PC-9 (cell line): ENCODE data around the gene CTNNAL1. TPM values are rescaled to one million over a fixed set of nuclear protein-coding genes. Genes with fewer than 3 reads are reported as not detected.
"Not testable (repeated sequence)": the region's sequence is repeated elsewhere in the genome, so short reads cannot be mapped to it uniquely, and the experiment has no call there.

ENCODE experiments used
- BruUV-seq: library from RNA; stranded (reverse); fragments of 400-500 nt; replicated peaks from 2 replicates; lab custom pipeline; 2021; lab: Mats Ljungman, UMichigan
- CTCF ChIA-PET: fragments of 300-600 bp; sonication (Branson Sonifier 250); formaldehyde crosslinking; loops from one replicate; lab custom pipeline; 2022; ENCODE audit warnings: antibody characterized with exemption; lab: Charles Lee
- POLR2A ChIA-PET: fragments of 300-600 bp; sonication (Branson Sonifier 250); formaldehyde crosslinking; loops from one replicate; lab custom pipeline; 2022; ENCODE audit warnings: antibody characterized with exemption; ENCODE audit not compliant: unreplicated experiment; lab: Charles Lee
- DNase-seq, 2 experiments: peaks; one replicate each; pipeline versions ENCODE4 v3.0.0 to v3.0.0-alpha.2; 2015 to 2022; ENCODE audit warnings: mixed read lengths in 1 of 2
- H2AFZ ChIP-seq: fragments of 200-600 bp; sonication (generic); 2 replicates; pipeline ENCODE4 v1.8.1; 2017; ENCODE audit warnings: antibody characterized with exemption
- H3F3A ChIP-seq: fragments of 200-600 bp; sonication (generic); 2 replicates; pipeline ENCODE4 v1.8.1; 2017; ENCODE audit warnings: antibody characterized with exemption, mild to moderate bottlenecking, low read depth; ENCODE audit not compliant: insufficient read depth
- H3K27ac ChIP-seq: fragments of 200-600 bp; sonication (generic); 2 replicates; pipeline ENCODE4 v1.6.1; 2016; ENCODE audit warnings: mixed run types
- H3K27me3 ChIP-seq: fragments of 200-600 bp; sonication (generic); 2 replicates; pipeline ENCODE4 v1.6.1; 2016; ENCODE audit warnings: low read depth, mixed run types; ENCODE audit not compliant: insufficient read depth
- H3K36me3 ChIP-seq: fragments of 200-600 bp; sonication (generic); 2 replicates; pipeline ENCODE4 v1.6.1; 2016; ENCODE audit warnings: low read depth, mixed run types
- H3K4me1 ChIP-seq: fragments of 200-600 bp; sonication (generic); replicated peaks from 2 replicates; pipeline ENCODE4 v1.6.1; 2016; ENCODE audit warnings: mixed run types; ENCODE audit not compliant: insufficient read depth
- H3K4me2 ChIP-seq: fragments of 200-600 bp; sonication (generic); 2 replicates; pipeline ENCODE4 v1.6.1; 2017; ENCODE audit warnings: mixed run types
- H3K4me3 ChIP-seq: fragments of 200-600 bp; sonication (generic); 2 replicates; pipeline ENCODE4 v1.6.1; 2016; ENCODE audit warnings: mixed run types
- H3K79me2 ChIP-seq: fragments of 200-600 bp; sonication (generic); 2 replicates; pipeline ENCODE4 v1.6.1; 2017; ENCODE audit warnings: low read depth, mixed run types
- H3K9me2 ChIP-seq: fragments of 200-600 bp; sonication (generic); 2 replicates; pipeline ENCODE4 v1.8.1; 2017; ENCODE audit warnings: mild to moderate bottlenecking; ENCODE audit not compliant: insufficient read depth
- H3K9me3 ChIP-seq: fragments of 200-600 bp; sonication (generic); 2 replicates; pipeline ENCODE4 v1.8.1; 2016; ENCODE audit warnings: low read depth; ENCODE audit not compliant: insufficient read depth
- H4K20me1 ChIP-seq: fragments of 200-600 bp; sonication (generic); 2 replicates; pipeline ENCODE4 v1.8.1; 2017; ENCODE audit not compliant: insufficient read depth
- EZH2 ChIP-seq: fragments of 200-600 bp; sonication (generic); IDR thresholded peaks from 2 replicates; pipeline ENCODE4 v1.8.0; 2017; ENCODE audit warnings: antibody characterized with exemption, low read depth
- intact Hi-C: fragments of 100-400 bp; cut with micrococcal nuclease; formaldehyde crosslinking; loops from one replicate; pipeline ENCODE4 v1.10.0; 2022; ENCODE audit not compliant: unreplicated experiment
- total RNA-seq: library from RNA; stranded (reverse); gene quantifications from 2 replicates; pipeline ENCODE4 v1.2.3, GENCODE V29; 2021
- TF ChIP-seq, protein P1 (sequence below): fragments of 200-600 bp; sonication (generic); conservative IDR thresholded peaks from 2 replicates; pipeline ENCODE4 v1.6.1; 2017; ENCODE audit warnings: mixed run types, antibody characterized with exemption, mild to moderate bottlenecking, moderate library complexity

CTNNAL1 gene
- total RNA-seq, 1 experiment from 2014 or later = 71.3 TPM

DNA sequence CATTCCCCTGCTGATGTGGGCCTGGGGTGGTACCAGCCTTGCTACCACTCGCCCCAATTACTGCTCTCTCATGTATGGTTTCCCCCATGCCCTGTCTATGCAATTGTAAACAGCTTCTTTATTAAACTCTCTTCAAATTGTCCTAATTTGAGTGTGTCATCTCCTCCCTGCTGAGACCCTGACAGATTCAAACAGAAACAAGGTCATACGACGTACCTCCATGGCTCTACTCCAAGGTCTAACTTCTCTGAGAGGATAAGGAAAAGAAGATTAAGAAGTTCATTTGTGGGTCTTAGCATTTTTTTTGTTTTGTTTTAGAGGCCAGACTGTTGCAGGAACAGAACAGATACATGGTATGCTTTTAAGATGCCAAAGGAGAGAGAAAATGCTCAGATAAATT is 41.1 kb downstream of the CTNNAL1 start:
- Histone ChIP-seq H3K4me2 (no peak overlapping the region), H3K4me1 (no peaks in the 10 kb centered on the region), H3K36me3 (peaks cover 9% of the 10 kb centered on the region), H2AFZ (no peak overlapping the region), H3F3A (no peaks in the 10 kb centered on the region), H3K27ac (no peak overlapping the region), H4K20me1 (0 out of 2 replicates have a peak, but pooled peaks cover 4% of the 10 kb centered on the region), H3K9me2 (no peaks in the 10 kb centered on the region; the same call in 1 of the 2 replicates), H3K9me3 (no peaks in the 10 kb centered on the region), H3K4me3 (no peak overlapping the region), H3K27me3 (no peaks in the 10 kb centered on the region), H3K79me2 (no peaks in the 10 kb centered on the region)
- DNase-seq = no peak
- BruUV-seq = no TSS peak
- intact Hi-C loops = no loop called here
- POLR2A ChIA-PET = interaction anchor here (0.9 kb wide), 1 partner anchor 38 kb away, joined by 6 read pairs; the partner anchor contains the start of genes ABITRAM and ELP1
- TF ChIP-seq, protein P1, sequence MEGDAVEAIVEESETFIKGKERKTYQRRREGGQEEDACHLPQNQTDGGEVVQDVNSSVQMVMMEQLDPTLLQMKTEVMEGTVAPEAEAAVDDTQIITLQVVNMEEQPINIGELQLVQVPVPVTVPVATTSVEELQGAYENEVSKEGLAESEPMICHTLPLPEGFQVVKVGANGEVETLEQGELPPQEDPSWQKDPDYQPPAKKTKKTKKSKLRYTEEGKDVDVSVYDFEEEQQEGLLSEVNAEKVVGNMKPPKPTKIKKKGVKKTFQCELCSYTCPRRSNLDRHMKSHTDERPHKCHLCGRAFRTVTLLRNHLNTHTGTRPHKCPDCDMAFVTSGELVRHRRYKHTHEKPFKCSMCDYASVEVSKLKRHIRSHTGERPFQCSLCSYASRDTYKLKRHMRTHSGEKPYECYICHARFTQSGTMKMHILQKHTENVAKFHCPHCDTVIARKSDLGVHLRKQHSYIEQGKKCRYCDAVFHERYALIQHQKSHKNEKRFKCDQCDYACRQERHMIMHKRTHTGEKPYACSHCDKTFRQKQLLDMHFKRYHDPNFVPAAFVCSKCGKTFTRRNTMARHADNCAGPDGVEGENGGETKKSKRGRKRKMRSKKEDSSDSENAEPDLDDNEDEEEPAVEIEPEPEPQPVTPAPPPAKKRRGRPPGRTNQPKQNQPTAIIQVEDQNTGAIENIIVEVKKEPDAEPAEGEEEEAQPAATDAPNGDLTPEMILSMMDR = no peak
- no peak for TF ChIP-seq EZH2
- CTCF ChIA-PET = no interaction called here

- CTCF ChIA-PET, DNase-seq: not testable (repeated sequence)
Measured at GRCh38 chr9:108971392-108971791, 41.9 kb downstream of the CTNNAL1 start.

GRCh38 chr9:108967916-108968315 is 45.4 kb downstream of the CTNNAL1 start:
- no TSS peak for BruUV-seq

More at GRCh38 chr9:108971392-108971791, 41.9 kb downstream of the CTNNAL1 start:
- POLR2A ChIA-PET, H2AFZ ChIP-seq, H3K9me3 ChIP-seq, H3K4me3 ChIP-seq, H3K27ac ChIP-seq, H3K9me2 ChIP-seq, H4K20me1 ChIP-seq, H3K27me3 ChIP-seq, H3K36me3 ChIP-seq, intact Hi-C loops, H3K79me2 ChIP-seq, H3F3A ChIP-seq, H3K4me1 ChIP-seq, BruUV-seq, H3K4me2 ChIP-seq: not testable (repeated sequence)

More at GRCh38 chr9:108967916-108968315, 45.4 kb downstream of the CTNNAL1 start:
- peaks cover 8% of the 10 kb centered on the region; the same call in 1 of the 2 replicates for H3F3A ChIP-seq
- no peaks in the 10 kb centered on the region for H3K27me3 ChIP-seq
- H3K4me1 ChIP-seq = no peaks in the 10 kb centered on the region
- ChIA-PET POLR2A (no interaction called here), CTCF (no interaction called here)
- H3K36me3 ChIP-seq = peaks cover 18% of the 10 kb centered on the region; the same call in 1 of the 2 replicates
- H3K4me2 ChIP-seq = no peak overlapping the region
- no peak for DNase-seq
- H3K79me2 ChIP-seq = no peaks in the 10 kb centered on the region
- H3K9me2 ChIP-seq = no peaks in the 10 kb centered on the region
- intact Hi-C loops = no loop called here
- H2AFZ ChIP-seq = no peak overlapping the region
- no peaks in the 10 kb centered on the region for H3K9me3 ChIP-seq
- TF ChIP-seq, protein P1 = no peak
- TF ChIP-seq EZH2 = no peak
- no peaks in the 10 kb centered on the region for H4K20me1 ChIP-seq
- no peak overlapping the region for H3K4me3 ChIP-seq
- H3K27ac ChIP-seq = no peak overlapping the region
